Stomach (tissue), 9 donors: ENCODE data around the gene KCNQ5. TPM values are rescaled to one million over a fixed set of nuclear protein-coding genes. Genes with fewer than 3 reads are reported as not detected.

Experiments used
- DNase-seq, 2 donors: peaks; one replicate each; pipeline versions ENCODE4 v3.0.0 to v3.0.0-alpha.2; 2013 to 2019
- H3K27ac ChIP-seq, 5 donors: fragments of 200-600 bp in 4 of 5; sonication (generic) in 4 of 5; one replicate each; pipeline ENCODE4 v1.5.1; 2013 to 2019; ENCODE audit warnings: mild to moderate bottlenecking in 1 of 5, moderate library complexity in 1 of 5
- H3K27me3 ChIP-seq, 3 donors: fragments of 200-600 bp; sonication (generic); one replicate each; pipeline ENCODE4 v1.5.1; 2017 to 2019; ENCODE audit warnings: mixed run types in 1 of 3
- H3K36me3 ChIP-seq, 4 donors: fragments of 200-600 bp; sonication (generic); 1 replicate in 3 of 4; 2 replicates in 1 of 4; pipeline ENCODE4 v1.5.1; 2016 to 2019
- H3K4me1 ChIP-seq, 4 donors: fragments of 200-600 bp; sonication (generic); one replicate each; pipeline ENCODE4 v1.5.1; 2016 to 2019
- H3K4me3 ChIP-seq, 4 donors: fragments of 200-600 bp; sonication (generic) in 3 of 4; one replicate each; pipeline ENCODE4 v1.5.1; 2016 to 2019; ENCODE audit warnings: mild to moderate bottlenecking in 1 of 4
- H3K9me3 ChIP-seq, 4 donors: fragments of 200-600 bp; sonication (generic); one replicate each; pipeline ENCODE4 v1.5.1; 2016 to 2019
- CTCF ChIP-seq, 7 experiments: fragments of 450-650 bp in 4 of 7; fragments of 200-600 bp in 3 of 7; sonication (generic) in 3 of 7; IDR thresholded peaks; one replicate each; pipeline ENCODE4 v1.5.1; 2016 to 2019; ENCODE audit warnings: antibody characterized with exemption in 7 of 7, control low read depth in 2 of 7, mild to moderate bottlenecking in 1 of 7
- EP300 ChIP-seq: sonication (generic); formaldehyde crosslinking; IDR thresholded peaks from one replicate; pipeline ENCODE4 v1.6.1; 2017; ENCODE audit warnings: antibody characterized with exemption
- POLR2A ChIP-seq, 4 donors: fragments of 450-650 bp; IDR thresholded peaks; one replicate each; pipeline ENCODE4 v1.6.1; 2016; ENCODE audit warnings: antibody characterized with exemption in 4 of 4, control low read depth in 2 of 4, mild to moderate bottlenecking in 1 of 4, moderate library complexity in 1 of 4
- POLR2AphosphoS5 ChIP-seq, 3 donors: sonication (generic); formaldehyde crosslinking; IDR thresholded peaks; one replicate each; pipeline ENCODE4 v1.6.1; 2016; ENCODE audit warnings: antibody characterized with exemption in 3 of 3
- WGBS, 5 donors: extraction: QIAGEN DNeasy Blood & Tissue Kit in 3 of 5; methylation state at CpG; one replicate each; pipeline versions ENCODE4 v1.1.5 to v1.1.7; 2013 to 2018; 5-methylcytosine and 5-hydroxymethylcytosine counted together
- intact Hi-C: fragments of 100-400 bp; cut with DNase I; formaldehyde crosslinking; loops from one replicate; pipeline ENCODE4 v1.15.1; 2023; ENCODE audit warnings: low total_unique reads
- polyA plus RNA-seq, 3 donors: library from polyadenylated mRNA; stranded (reverse); fragments of 200-250 nt; gene quantifications; one replicate each; pipeline ENCODE4 v1.2.3, GENCODE V29; 2013
- total RNA-seq, 5 donors: library from RNA; depleted of rRNA; stranded (reverse); fragments of >200 nt; gene quantifications; one replicate each; pipeline versions ENCODE4 v1.1.0 to v1.2.3, GENCODE V29; 2014 to 2016
- donor health status: healthy with polysubstance abuse.
- donor health status: Bipolar disorder and iron deficiency.
- donor health status: healthy.

The KCNQ5 gene
- total and polyA plus RNA-seq, 8 donors = 0.12 to 2.8 (median 0.37) TPM; not detected in 2

GRCh38 chr6:73062130-73062529, 440.3 kb downstream of the KCNQ5 start:
- H3K27ac ChIP-seq = no peak overlapping the region
- H3K36me3 ChIP-seq = no peaks in the 10 kb centered on the region
- DNase-seq = no peak
- intact Hi-C loops = no loop called here
- H3K4me3 ChIP-seq = no peak overlapping the region
- TF ChIP-seq POLR2A (IDR thresholded peaks at IDR 0.05) (no peak), CTCF (IDR thresholded peaks at IDR 0.05) (no peak), EP300 (no peak), POLR2AphosphoS5 (IDR thresholded peaks at IDR 0.05) (no peak)
- H3K27me3 ChIP-seq = no peaks in the 10 kb centered on the region
- WGBS, 5 donors = 48 to 56% (median 50%) methylated on average over 4 of the region's 4 CpGs
- H3K9me3 ChIP-seq = no peaks in the 10 kb centered on the region
- H3K4me1 ChIP-seq = no peaks in the 10 kb centered on the region

- H3K4me1 ChIP-seq = no peaks in the 10 kb centered on the region
- no peaks in the 10 kb centered on the region for H3K9me3 ChIP-seq
- intact Hi-C loops = no loop called here
- no peaks in the 10 kb centered on the region for H3K27me3 ChIP-seq
- DNase-seq = no peak
- 39 to 73% (median 48%) methylated on average over 2 of the region's 2 CpGs for WGBS, 5 donors
- H3K4me3 ChIP-seq = no peak overlapping the region
- no peaks in the 10 kb centered on the region for H3K36me3 ChIP-seq
- H3K27ac ChIP-seq = no peak overlapping the region
- TF ChIP-seq EP300 = no peak
These were observed 441.0 kb downstream of the KCNQ5 start for GRCh38 chr6:73062837-73063236.

GRCh38 chr6:73064266-73064665, 442.4 kb downstream of the KCNQ5 start:
- no peak for DNase-seq
- WGBS, 5 donors = 89 to 97% (median 89%) methylated on average over 1 of the region's 1 CpG
- intact Hi-C loops = no loop called here

GRCh38 chr6:73073238-73073637, 451.4 kb downstream of the KCNQ5 start:
- no peaks in the 10 kb centered on the region for H3K27me3 ChIP-seq
- no peak overlapping the region for H3K4me3 ChIP-seq
- H3K4me1 ChIP-seq = no peaks in the 10 kb centered on the region
- WGBS, 5 donors = 75 to 89% (median 86%) methylated on average over 2 of the region's 2 CpGs
- intact Hi-C loops = no loop called here
- H3K27ac ChIP-seq = no peak overlapping the region
- H3K36me3 ChIP-seq = no peaks in the 10 kb centered on the region
- DNase-seq = no peak
- no peak for TF ChIP-seq EP300
- TF ChIP-seq CTCF (IDR thresholded peaks at IDR 0.05) = no peak
- TF ChIP-seq POLR2A (IDR thresholded peaks at IDR 0.05) = no peak
- no peak for TF ChIP-seq POLR2AphosphoS5 (IDR thresholded peaks at IDR 0.05)
- H3K9me3 ChIP-seq = no peaks in the 10 kb centered on the region

More at GRCh38 chr6:73064266-73064665, 442.4 kb downstream of the KCNQ5 start:
- Histone ChIP-seq H3K27me3 (no peaks in the 10 kb centered on the region), H3K36me3 (no peaks in the 10 kb centered on the region), H3K4me3 (no peak overlapping the region), H3K4me1 (no peaks in the 10 kb centered on the region), H3K9me3 (no peaks in the 10 kb centered on the region), H3K27ac (no peak overlapping the region)
- TF ChIP-seq POLR2A (IDR thresholded peaks at IDR 0.05) = no peak
- TF ChIP-seq POLR2AphosphoS5 (IDR thresholded peaks at IDR 0.05) = no peak
- no peak for TF ChIP-seq EP300
- no peak for TF ChIP-seq CTCF (IDR thresholded peaks at IDR 0.05)

- intact Hi-C loops = no loop called here
- 27 to 55% (median 35%) methylated on average over 1 of the region's 1 CpG for WGBS, 5 donors
These were observed 452.3 kb downstream of the KCNQ5 start for GRCh38 chr6:73074175-73074574.

More at GRCh38 chr6:73074175-73074574, 452.3 kb downstream of the KCNQ5 start:
- DNase-seq = no peak
- no peak overlapping the region for H3K4me3 ChIP-seq
- H3K27me3 ChIP-seq = no peaks in the 10 kb centered on the region
- H3K36me3 ChIP-seq = no peaks in the 10 kb centered on the region
- H3K27ac ChIP-seq = no peak overlapping the region
- TF ChIP-seq POLR2A (IDR thresholded peaks at IDR 0.05) = no peak
- no peak for TF ChIP-seq EP300
- TF ChIP-seq POLR2AphosphoS5 (IDR thresholded peaks at IDR 0.05) = no peak
- TF ChIP-seq CTCF (IDR thresholded peaks at IDR 0.05) = no peak
- H3K4me1 ChIP-seq = no peaks in the 10 kb centered on the region
- H3K9me3 ChIP-seq = no peaks in the 10 kb centered on the region
